ENCODE data around the gene POLR3B. TPM values are rescaled to one million over a fixed set of nuclear protein-coding genes. Genes with fewer than 3 reads are reported as not detected.

POLR3B gene
- total and polyA plus RNA-seq, 9 of the 15 experiments (the other 6 are each of a cell fraction or from before 2014, with no cell fraction given) = 7.6 to 17.9 (median 14.4) TPM

DNA sequence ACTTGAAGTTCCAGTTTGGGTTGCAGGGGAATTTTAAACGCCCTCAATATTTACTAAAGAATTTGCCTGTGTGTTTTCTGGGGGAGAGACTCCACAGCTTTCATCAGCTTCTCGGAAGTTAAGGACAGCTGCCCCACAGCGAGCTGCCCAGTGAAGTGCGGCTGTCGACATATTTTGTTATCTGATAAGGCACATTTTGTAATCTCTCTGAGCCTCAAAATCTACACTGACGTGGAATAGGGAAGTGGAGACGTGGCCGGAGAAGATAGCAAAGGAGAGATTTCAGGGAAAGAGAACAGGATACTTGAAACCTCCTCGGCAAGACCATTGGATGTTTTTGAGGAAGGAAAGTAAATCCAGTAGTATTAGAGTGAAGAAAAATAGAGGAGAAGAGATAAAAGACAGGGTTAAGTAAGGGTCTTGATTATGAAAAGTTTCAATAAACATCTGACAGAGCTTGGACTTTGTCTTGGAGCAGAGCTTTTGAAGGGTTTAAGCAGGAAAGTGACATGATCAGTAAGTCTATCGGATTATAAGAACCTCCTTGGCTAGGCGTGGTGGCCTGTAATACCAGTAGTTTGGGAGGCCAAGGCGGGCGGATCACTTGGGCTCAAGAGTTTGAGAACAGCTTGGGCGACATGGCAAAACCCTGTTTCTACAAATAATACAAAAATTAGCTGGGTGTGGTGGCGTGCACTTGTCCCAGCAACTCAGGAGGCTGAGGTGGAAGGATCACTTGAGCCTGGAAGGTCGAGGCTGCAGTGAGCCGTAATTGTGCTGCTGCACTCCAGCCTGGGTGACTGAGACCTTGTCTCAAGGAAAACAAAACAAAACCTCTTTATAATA, 1.1 kb downstream of the POLR3B start (continued):
- TF ChIP-seq, protein P1, sequence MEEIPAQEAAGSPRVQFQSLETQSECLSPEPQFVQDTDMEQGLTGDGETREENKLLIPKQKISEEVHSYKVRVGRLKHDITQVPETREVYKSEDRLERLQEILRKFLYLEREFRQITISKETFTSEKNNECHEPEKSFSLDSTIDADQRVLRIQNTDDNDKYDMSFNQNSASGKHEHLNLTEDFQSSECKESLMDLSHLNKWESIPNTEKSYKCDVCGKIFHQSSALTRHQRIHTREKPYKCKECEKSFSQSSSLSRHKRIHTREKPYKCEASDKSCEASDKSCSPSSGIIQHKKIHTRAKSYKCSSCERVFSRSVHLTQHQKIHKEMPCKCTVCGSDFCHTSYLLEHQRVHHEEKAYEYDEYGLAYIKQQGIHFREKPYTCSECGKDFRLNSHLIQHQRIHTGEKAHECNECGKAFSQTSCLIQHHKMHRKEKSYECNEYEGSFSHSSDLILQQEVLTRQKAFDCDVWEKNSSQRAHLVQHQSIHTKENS (CRISPR knock-in tag; IDR thresholded peaks at IDR 0.05) = no peak
- TF ChIP-seq TAF1 (IDR thresholded peaks at IDR 0.05; ENCODE audit: control insufficient read depth, extremely low read depth, insufficient read depth, low read length, severe bottlenecking) (peak; percentile 5), PYGO2 (tag; IDR thresholded peaks at IDR 0.05) (0 out of 2 replicates have a peak, but pooled peaks have one; percentile 59), NR4A1 (CRISPR knock-in tag; IDR thresholded peaks at IDR 0.05) (no peak), NR4A1 (tag; IDR thresholded peaks at IDR 0.05) (no peak), ILK (tag; IDR thresholded peaks at IDR 0.05; ENCODE audit: borderline replicate concordance, low read depth) (no peak), DIDO1 (tag; IDR thresholded peaks at IDR 0.05; ENCODE audit: low read depth) (no peak), HMGN3 (IDR thresholded peaks at IDR 0.05; ENCODE audit: borderline replicate concordance, extremely low read depth, insufficient read length, low read depth, low read length) (no peak), NRF1 (conservative IDR thresholded peaks at IDR 0.05 in 1 of 2, IDR thresholded peaks at IDR 0.05 in 1 of 2) (no peak), ZNF253 (CRISPR knock-in tag; conservative IDR thresholded peaks at IDR 0.05) (no peak), TEAD4 (IDR thresholded peaks at IDR 0.05; ENCODE audit: low read length) (peak; percentile 95), TEAD4 (CRISPR knock-in tag; IDR thresholded peaks at IDR 0.05; ENCODE audit: borderline replicate concordance) (no peak), POLR2H (tag; IDR thresholded peaks at IDR 0.05; ENCODE audit: low read depth) (peak; percentile 88), ZNF121 (CRISPR knock-in tag; conservative IDR thresholded peaks at IDR 0.05) (no peak), MCM7 (IDR thresholded peaks at IDR 0.05) (no peak), ZNF77 (CRISPR knock-in tag; IDR thresholded peaks at IDR 0.05) (no peak)
- TF ChIP-seq, protein P2, sequence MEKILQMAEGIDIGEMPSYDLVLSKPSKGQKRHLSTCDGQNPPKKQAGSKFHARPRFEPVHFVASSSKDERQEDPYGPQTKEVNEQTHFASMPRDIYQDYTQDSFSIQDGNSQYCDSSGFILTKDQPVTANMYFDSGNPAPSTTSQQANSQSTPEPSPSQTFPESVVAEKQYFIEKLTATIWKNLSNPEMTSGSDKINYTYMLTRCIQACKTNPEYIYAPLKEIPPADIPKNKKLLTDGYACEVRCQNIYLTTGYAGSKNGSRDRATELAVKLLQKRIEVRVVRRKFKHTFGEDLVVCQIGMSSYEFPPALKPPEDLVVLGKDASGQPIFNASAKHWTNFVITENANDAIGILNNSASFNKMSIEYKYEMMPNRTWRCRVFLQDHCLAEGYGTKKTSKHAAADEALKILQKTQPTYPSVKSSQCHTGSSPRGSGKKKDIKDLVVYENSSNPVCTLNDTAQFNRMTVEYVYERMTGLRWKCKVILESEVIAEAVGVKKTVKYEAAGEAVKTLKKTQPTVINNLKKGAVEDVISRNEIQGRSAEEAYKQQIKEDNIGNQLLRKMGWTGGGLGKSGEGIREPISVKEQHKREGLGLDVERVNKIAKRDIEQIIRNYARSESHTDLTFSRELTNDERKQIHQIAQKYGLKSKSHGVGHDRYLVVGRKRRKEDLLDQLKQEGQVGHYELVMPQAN (IDR thresholded peaks at IDR 0.05; ENCODE audit: borderline replicate concordance) = no peak
- TF ChIP-seq, protein P3, sequence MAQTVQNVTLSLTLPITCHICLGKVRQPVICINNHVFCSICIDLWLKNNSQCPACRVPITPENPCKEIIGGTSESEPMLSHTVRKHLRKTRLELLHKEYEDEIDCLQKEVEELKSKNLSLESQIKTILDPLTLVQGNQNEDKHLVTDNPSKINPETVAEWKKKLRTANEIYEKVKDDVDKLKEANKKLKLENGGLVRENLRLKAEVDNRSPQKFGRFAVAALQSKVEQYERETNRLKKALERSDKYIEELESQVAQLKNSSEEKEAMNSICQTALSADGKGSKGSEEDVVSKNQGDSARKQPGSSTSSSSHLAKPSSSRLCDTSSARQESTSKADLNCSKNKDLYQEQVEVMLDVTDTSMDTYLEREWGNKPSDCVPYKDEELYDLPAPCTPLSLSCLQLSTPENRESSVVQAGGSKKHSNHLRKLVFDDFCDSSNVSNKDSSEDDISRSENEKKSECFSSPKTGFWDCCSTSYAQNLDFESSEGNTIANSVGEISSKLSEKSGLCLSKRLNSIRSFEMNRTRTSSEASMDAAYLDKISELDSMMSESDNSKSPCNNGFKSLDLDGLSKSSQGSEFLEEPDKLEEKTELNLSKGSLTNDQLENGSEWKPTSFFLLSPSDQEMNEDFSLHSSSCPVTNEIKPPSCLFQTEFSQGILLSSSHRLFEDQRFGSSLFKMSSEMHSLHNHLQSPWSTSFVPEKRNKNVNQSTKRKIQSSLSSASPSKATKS (CRISPR knock-in tag; IDR thresholded peaks at IDR 0.05) = no peak
- TF ChIP-seq, protein P4, sequence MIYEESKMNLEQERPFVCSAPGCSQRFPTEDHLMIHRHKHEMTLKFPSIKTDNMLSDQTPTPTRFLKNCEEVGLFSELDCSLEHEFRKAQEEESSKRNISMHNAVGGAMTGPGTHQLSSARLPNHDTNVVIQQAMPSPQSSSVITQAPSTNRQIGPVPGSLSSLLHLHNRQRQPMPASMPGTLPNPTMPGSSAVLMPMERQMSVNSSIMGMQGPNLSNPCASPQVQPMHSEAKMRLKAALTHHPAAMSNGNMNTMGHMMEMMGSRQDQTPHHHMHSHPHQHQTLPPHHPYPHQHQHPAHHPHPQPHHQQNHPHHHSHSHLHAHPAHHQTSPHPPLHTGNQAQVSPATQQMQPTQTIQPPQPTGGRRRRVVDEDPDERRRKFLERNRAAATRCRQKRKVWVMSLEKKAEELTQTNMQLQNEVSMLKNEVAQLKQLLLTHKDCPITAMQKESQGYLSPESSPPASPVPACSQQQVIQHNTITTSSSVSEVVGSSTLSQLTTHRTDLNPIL (CRISPR knock-in tag; IDR thresholded peaks at IDR 0.05) = no peak

Data from K562 (cell line).